NCI-H82 treated with DMSO at 0.1 percent for 48 hours (cell line): Measurements from ENCODE around the gene C6orf163.

Experiments
- DNase-seq: peaks from one replicate; lab custom pipeline; 2025; ENCODE audit not compliant: unreplicated experiment; lab: John Stamatoyannopoulos, UW

The C6orf163 gene

DNA sequence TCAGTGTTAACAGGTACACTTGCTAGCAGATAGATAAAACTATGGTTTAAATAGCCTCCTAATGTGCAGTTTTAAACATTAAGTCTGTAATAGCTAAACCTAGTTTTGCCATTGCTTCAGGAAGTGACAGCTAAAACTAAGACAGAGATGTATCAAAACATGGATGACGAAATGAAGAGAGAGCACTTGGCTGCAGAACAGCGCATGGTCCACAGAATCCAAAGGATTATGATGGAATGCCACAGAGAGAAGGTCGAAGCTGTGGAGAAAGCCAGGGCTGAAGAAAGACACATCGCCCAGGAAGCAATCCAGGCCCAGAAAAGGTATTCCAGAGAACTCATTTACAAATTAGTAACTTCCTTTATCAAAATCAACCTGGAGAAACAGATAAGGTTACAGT, 11.6 kb downstream of the C6orf163 start:
- DNase-seq = no peak

- no peak for DNase-seq
Measured at GRCh38 chr6:87357479-87358196, 13.0 kb downstream of the C6orf163 start.

- DNase-seq = no peak
Measured at GRCh38 chr6:87364602-87365252, 20.1 kb downstream of the C6orf163 start.

GRCh38 chr6:87366072-87366827, 21.6 kb downstream of the C6orf163 start:
- DNase-seq = no peak

GRCh38 chr6:87366899-87367298, 22.3 kb downstream of the C6orf163 start:
- DNase-seq = no peak

DNA sequence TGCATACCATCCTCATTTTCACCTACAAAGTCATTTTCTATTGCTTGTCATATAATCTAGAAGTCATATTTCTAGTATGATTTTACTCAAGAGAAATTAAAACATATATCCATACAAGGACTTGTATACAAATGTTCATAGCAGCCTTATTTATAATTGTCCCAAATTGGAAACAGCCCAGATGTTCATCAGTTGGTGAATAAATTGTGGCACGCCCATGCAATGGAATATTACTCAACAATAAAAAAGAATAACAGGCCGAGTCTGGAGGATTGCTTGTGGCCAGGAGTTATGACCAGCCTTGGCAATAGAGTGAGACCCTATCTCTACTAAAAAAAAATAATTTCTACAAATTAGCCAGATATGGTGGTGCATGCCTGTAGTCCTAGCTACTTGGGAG, 28.8 kb downstream of the C6orf163 start:
- DNase-seq = no peak

GRCh38 chr6:87375315-87375714, 30.7 kb downstream of the C6orf163 start:
- DNase-seq = no peak

- no peak for DNase-seq
Measured at GRCh38 chr6:87376643-87377042, 32.0 kb downstream of the C6orf163 start.

GRCh38 chr6:87378947-87379346, 34.3 kb downstream of the C6orf163 start:
- DNase-seq = no peak

- DNase-seq = no peak
Measured at GRCh38 chr6:87382861-87383260, 38.2 kb downstream of the C6orf163 start.

DNA sequence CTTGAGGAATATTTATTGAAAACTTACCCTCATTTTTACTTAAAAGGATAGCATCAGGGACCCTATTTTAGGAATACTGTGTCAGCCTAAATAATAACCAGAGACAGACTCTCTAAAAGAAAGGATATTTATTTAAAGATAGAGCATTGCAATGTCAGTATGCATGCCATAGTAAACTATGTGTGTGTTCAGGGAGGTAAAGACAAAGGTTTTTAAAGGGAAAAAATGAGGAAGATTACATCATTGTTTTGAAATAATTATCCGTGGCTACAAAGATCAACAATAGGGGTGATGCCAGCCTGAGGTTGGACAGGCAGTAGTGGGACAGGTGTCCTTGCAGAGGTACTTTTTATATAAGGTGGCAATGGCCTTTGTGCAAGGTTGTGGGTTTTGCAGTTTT, 39.4 kb downstream of the C6orf163 start:
- DNase-seq = no peak

DNA sequence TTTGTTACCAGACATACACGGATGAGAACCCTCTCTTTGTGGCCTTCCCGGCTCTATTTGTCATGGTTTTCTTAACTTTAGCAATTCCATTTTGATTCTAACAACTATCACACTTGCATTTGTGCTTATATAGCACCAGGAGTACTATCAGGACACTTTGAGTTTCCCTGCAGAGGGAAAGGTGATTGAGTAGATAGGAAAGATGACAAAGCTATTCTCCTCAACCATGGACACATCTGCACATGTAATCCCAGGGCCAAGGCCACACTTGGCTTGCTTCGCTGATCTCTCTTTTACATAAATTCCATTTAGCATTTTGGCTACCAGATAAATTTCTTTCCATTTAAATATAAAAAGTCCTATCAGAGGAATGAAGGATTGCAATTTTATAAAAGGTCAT, 39.8 kb downstream of the C6orf163 start:
- DNase-seq = no peak

DNA sequence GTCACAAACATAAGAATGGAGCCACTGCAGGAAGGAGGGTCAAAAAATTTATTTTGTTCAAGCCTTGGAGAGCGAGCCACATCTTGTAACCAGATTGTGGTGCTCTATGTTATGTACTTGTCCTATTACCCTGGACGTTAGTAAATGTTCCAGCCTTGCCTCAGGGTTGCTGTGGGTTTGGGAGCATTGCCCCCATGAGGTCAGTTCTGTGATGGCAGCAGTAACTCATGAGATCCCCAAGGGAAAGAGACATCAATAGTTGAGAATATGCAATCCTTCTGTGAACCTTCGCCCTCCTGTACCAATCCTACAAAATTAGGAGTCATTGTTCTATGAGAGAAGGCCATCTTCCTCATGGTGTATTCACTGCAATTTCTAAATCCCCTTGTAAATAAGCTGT, 46.7 kb downstream of the C6orf163 start:
- no peak for DNase-seq

DNA sequence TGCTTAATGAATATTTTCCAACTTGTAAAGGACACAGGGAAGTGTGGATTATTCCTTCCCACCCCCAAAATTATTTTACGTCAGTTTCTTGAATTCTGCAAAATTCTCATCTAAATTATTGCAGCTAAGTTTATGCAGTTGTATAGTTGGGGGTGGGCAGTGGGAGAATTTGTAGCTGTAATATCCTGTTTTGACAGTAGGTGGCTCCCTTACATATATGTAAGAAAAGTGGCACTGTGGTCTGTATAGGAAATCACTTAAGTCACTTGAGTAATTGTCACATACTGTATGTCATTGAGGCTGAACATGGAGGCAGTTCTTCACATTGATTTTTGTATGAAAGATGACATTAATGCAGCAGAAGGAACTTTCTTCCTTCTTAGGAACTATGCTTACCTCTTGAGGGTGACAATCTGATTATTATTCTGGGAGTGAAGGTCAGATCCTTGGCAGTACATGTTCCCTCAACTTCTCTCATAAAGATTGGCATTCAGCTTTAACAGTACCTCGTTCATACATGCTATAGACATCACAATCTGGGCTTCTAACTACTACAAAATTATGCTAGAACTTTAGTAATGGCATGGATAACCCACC, 48.5 kb downstream of the C6orf163 start:
- DNase-seq = peak; percentile 26

DNA sequence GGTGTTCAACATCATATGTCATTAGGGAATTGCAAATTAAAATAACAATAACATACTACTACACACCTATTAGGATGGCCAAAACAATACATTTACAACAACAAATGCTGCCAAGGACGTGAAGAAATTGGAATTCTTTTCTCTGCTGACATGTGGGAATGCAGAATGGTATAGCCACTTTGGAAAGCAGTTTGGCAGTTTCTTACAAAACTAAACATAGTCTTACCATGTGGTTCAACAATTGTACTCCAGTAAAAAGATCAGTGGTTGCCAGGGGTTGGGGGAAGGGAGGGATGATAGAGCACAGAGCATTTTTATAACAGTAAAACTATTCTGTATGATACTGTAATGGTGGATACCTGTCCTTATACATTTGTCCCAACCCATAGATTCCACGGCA, 50.8 kb downstream of the C6orf163 start:
- no peak for DNase-seq

- peak; percentile 42 for DNase-seq
Measured at GRCh38 chr6:87396595-87397392, 52.2 kb downstream of the C6orf163 start.

- peak; percentile 80 for DNase-seq
Measured at GRCh38 chr6:87397656-87398055, 53.0 kb downstream of the C6orf163 start.

- no peak for DNase-seq
Measured at GRCh38 chr6:87401832-87402231, 57.2 kb downstream of the C6orf163 start.

DNA sequence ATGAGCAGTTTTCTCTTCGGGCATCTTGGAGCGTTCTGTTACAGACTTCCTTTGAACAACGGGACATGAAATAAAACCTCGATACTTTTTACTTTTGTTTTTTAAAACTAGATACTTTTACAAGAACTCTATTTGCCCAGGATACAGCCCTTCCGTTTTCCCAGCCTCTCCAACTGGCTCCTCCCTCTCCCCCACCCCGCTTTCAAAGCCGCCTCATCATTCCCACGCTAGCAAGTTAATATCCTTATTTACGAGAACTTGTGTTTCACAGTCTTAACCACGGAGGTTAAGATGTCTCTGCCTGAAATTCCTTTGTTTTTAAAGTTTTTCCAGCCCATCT, 62.9 kb downstream of the C6orf163 start:
- peak; percentile 40 for DNase-seq

DNA sequence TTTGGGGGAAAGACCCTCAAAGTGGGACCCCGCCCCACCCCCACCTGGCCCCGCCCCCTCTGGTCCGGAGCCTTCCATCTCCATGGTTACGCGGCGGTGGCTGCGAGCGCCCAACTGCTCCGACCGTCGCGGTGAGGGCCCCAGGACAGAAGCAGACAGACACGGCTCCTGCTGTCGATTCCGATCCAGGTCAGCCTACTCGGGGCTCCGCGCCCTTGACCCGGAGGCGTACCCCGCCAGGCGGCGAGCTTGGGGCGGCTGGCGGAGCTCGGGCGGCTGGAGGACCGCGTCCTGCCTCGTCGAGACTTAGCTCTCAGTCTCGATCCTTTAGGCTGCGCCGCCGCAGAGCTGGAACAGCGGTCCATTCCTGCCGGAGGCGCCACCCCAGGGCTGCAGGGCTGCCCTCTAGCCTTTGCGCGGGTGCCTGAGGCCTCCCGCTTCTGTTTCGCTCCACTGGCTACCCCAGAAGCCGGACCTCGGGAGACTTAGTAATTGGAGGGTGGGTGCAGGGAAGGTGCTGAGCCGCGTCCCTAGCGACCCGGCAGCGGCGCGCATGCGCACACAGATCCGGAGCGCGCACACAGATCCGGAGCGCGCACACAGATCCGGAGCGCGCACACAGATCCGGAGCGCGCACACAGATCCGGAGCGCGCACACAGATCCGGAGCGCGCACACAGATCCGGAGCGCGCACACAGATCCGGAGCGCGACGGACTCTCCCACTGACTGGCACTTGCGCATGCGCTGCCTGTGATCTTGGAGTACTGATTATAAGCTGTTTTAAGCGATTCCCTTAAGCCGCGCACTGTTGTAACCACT, 63.5 kb downstream of the C6orf163 start, which contains the start of gene CFAP206:
CFAP206 (plus strand) TSS at position 72 of the 820 bp plus-strand sequence. CDS start 1,868 bp downstream, outside the sequence.
- DNase-seq = peak; percentile 72
